GM12875 (cell line): ENCODE measurements around the gene NOS1AP.

Source experiments
- H3K4me3 ChIP-seq: one replicate; pipeline ENCODE4 v1.5.1; 2011; ENCODE audit warnings: low read depth, low read length, control low read depth
- CTCF ChIP-seq: IDR thresholded peaks from 2 replicates; pipeline ENCODE4 v1.5.1; 2011; ENCODE audit warnings: low read depth, mild to moderate bottlenecking, control low read depth, inconsistent platforms, low read length, moderate library complexity, borderline replicate concordance; ENCODE audit not compliant: insufficient read depth

NOS1AP gene

DNA sequence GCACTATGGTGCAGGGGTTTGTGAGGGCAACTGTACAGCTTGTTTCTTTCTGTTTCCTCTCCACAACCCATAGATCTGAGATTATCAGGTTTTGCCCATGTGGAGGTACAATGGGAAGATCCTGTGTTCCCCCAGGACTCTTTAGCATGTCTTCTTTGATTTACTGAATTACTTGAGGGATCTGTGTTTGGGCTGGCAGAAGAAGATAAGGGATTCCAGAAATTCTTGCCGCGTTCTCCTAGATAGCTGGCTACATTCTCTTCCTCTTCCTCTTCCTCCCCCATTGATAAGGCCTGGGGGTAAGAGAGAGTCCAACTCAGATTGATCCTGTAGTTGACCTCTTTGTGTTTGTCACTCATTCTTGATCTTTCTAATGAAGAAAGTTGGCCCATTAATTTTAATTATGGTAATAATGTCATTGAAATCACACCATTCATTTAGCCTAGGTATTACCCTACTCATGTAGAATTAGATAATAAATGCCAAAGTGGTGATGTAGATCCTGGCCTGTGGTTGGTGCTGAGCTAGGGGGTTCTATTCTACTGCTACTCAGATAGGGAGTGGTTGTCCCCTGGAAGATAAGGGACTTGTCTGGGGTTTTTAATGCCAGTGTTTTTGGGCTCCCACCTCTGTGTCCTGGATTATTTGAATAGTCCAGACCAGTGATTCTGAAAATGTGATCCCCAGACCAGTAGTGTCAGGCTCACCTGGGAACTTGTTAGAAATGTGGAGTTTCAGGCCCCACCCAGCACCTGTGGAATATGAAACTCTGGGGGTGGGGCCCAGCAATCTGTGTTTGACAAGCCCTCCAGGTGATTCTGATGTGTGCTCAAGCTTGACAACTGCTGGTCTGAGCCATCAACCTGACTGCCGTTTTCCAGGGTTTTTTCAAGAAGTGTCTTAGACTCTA lies 122.2 kb downstream of the NOS1AP start:
- no peak for TF ChIP-seq CTCF

DNA sequence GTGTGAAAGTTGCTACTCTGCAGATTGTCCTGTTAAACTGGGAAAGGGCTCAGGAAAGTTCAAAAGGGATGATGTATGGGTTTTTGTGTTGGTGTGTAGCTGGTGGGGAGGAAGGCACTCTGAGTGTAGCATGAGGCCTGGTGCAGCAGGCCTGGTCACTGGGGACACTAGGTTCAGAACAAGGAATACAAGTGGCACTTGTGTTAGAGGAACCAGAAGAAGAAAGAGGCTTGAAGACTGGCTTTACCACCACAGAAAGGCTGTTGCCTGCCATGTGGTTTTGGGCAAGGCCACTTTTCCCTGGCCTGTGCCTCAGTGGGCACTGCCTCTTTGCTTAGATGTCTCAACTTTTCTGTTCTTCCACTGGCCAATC lies 122.8 kb downstream of the NOS1AP start:
- no peak overlapping the region for H3K4me3 ChIP-seq
- no peak for TF ChIP-seq CTCF

More for the DNA sequence above, 122.2 kb downstream of the NOS1AP start:
- H3K4me3 ChIP-seq, result no peak overlapping the region

DNA sequence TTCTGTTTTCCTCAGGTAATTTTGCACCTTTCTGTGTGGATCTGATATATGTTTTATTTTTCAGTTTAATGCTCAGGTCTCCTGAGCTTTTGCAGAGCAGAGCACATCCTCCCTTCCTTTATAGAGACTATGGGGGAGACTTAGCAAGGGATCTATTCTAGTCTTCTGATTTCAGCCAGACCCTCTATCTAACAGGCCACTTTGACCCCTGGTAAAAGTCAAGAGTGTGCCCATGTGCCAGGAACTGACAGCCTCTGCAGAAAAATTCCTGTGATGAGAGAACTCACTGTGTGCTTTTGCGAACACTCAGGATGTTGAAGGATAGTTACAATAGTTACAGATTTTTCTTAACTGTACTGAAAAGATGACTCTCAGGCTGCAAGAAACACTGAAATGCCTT lies 123.3 kb downstream of the NOS1AP start:
- H3K4me3 ChIP-seq, result no peak overlapping the region
- TF ChIP-seq CTCF, result no peak

DNA sequence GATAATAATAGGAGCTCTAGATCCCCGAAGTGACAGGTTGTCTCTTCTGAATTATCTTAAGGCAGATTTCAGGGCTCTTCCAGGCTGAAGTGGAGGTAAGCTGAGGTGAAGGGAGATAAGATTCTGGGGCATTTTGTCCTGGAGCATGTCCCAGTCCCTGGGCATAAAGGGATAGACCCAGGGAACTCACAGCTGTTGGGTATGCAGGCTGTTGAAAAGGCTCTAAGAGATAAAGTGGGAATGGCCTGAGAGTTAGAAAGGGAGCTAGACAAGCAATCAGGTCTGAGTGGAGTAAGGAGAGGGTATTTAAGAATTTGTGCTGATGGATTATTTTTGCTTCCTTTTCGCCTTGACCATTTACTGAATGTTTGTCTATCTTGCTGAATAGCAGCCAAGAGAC lies 123.7 kb downstream of the NOS1AP start:
- no peak for TF ChIP-seq CTCF
- no peak overlapping the region for H3K4me3 ChIP-seq

GRCh38 chr1:162193815-162194214 lies 124.3 kb downstream of the NOS1AP start:
- TF ChIP-seq CTCF, result no peak
- no peak overlapping the region for H3K4me3 ChIP-seq

GRCh38 chr1:162195567-162195966 lies 126.1 kb downstream of the NOS1AP start:
- no peak overlapping the region for H3K4me3 ChIP-seq

More at GRCh38 chr1:162195567-162195966, 126.1 kb downstream of the NOS1AP start:
- TF ChIP-seq CTCF, result no peak
